ENCODE data around the gene GAS2. TPM values are rescaled to one million over a fixed set of nuclear protein-coding genes. Genes with fewer than 3 reads are reported as not detected.

Gene GAS2
- total and polyA plus RNA-seq, 11 donors = 2.7 to 23.0 (median 10.8) TPM

- 12 to 22% (median 16%) methylated on average over 4 of the region's 4 CpGs for WGBS, 4 donors
- Histone ChIP-seq H3K36me3 (peaks cover 0 to 23% (median 12%) of the 10 kb centered on the region in 9 donors), H3K9me3 (no peaks in the 10 kb centered on the region), H3K27me3 (no peaks in the 10 kb centered on the region), H3K4me3 (peak overlapping the region in 10 of 12 donors; percentile 73 to 96 (median 90)), H3K27ac (peak overlapping the region in 2 of 12 donors; percentile 6 to 92), H3K4me1 (peaks cover 0 to 18% (median 8%) of the 10 kb centered on the region in 12 donors)
- no peak for TF ChIP-seq POLR2A (IDR thresholded peaks at IDR 0.05)
- no peak for TF ChIP-seq CTCF (IDR thresholded peaks at IDR 0.05)
- intact Hi-C loops (cut with DNase I) = no loop called here
- ATAC-seq = no peak
- DNase-seq = no peak
These were observed 163.6 kb downstream of the GAS2 start for GRCh38 chr11:22830082-22830414.

- Histone ChIP-seq H3K9me3 (no peaks in the 10 kb centered on the region), H3K27me3 (no peaks in the 10 kb centered on the region), H3K4me3 (no peak overlapping the region), H3K36me3 (peaks cover 0 to under 1% (median 0%) of the 10 kb centered on the region in 9 donors), H3K27ac (no peak overlapping the region), H3K4me1 (peaks cover 0 to 18% (median 8%) of the 10 kb centered on the region in 12 donors)
- intact Hi-C loops (cut with DNase I) = no loop called here
- WGBS, 4 donors = 70 to 79% (median 75%) methylated on average over 3 of the region's 3 CpGs
- no peak for TF ChIP-seq CTCF (IDR thresholded peaks at IDR 0.05)
- no peak for TF ChIP-seq POLR2A (IDR thresholded peaks at IDR 0.05)
- no peak for ATAC-seq
- no peak for DNase-seq
These were observed 166.1 kb downstream of the GAS2 start for GRCh38 chr11:22832315-22833015.

GRCh38 chr11:22846726-22847125 lies 180.3 kb downstream of the GAS2 start:
- 90 to 93% (median 92%) methylated on average over 1 of the region's 1 CpG for WGBS, 4 donors
- no peaks in the 10 kb centered on the region for H3K27me3 ChIP-seq
- no peaks in the 10 kb centered on the region for H3K4me1 ChIP-seq
- no peak for TF ChIP-seq CTCF (IDR thresholded peaks at IDR 0.05)
- TF ChIP-seq POLR2A (IDR thresholded peaks at IDR 0.05) = no peak
- intact Hi-C loops (cut with DNase I) = no loop called here
- H3K27ac ChIP-seq = no peak overlapping the region
- ATAC-seq = no peak
- H3K4me3 ChIP-seq = no peak overlapping the region
- no peaks in the 10 kb centered on the region for H3K36me3 ChIP-seq
- no peak for DNase-seq
- no peaks in the 10 kb centered on the region for H3K9me3 ChIP-seq

- no peaks in the 10 kb centered on the region for H3K27me3 ChIP-seq
- no peak overlapping the region for H3K27ac ChIP-seq
- H3K4me1 ChIP-seq = no peaks in the 10 kb centered on the region
- no peaks in the 10 kb centered on the region for H3K36me3 ChIP-seq
- intact Hi-C loops (cut with DNase I) = no loop called here
- peaks cover 0 to 10% (median 0%) of the 10 kb centered on the region in 12 donors for H3K9me3 ChIP-seq
- ATAC-seq (no peak), DNase-seq (no peak)
- TF ChIP-seq POLR2A (IDR thresholded peaks at IDR 0.05) = no peak
- TF ChIP-seq CTCF (IDR thresholded peaks at IDR 0.05) = no peak
- no peak overlapping the region for H3K4me3 ChIP-seq
These were observed 185.1 kb downstream of the GAS2 start for GRCh38 chr11:22851477-22851876.
